ENCODE results near the gene OTUB2. TPM values are rescaled to one million over a fixed set of nuclear protein-coding genes. Genes with fewer than 3 reads are reported as not detected.

Gene OTUB2
- total RNA-seq, 2 experiments from 2014 or later: 0.25 to 0.29 TPM

- Mint-ChIP-seq H3K36me3 (ENCODE audit: low read depth) (peaks cover 22% of the 10 kb centered on the region), H3K27me3 (no peaks in the 10 kb centered on the region), H3K4me3 (no peak overlapping the region), H3K27ac (no peak overlapping the region), H3K9me3 (no peaks in the 10 kb centered on the region), H3K4me1 (ENCODE audit: low read depth) (no peaks in the 10 kb centered on the region)
- CTCF ChIA-PET: interaction anchor here (1.3 to 1.6 kb wide), 3 partner anchors 8 to 92 kb away, joined by 3 to 12 read pairs (median 3); no protein-coding TSS in a partner anchor
- no peak for TF ChIP-seq CTCF (IDR thresholded peaks at IDR 0.05)
- DNase-seq (no peak), ATAC-seq (no peak)
- intact Hi-C loops (cut with micrococcal nuclease): no loop called here
- POLR2A ChIA-PET: interaction anchor here (0.8 to 1.6 kb wide), 5 partner anchors 8 to 24 kb away, joined by 3 to 5 read pairs (median 3); no protein-coding TSS in a partner anchor
Observed at GRCh38 chr14:94044476-94045091, 18.4 kb downstream of the OTUB2 start.

- CTCF ChIA-PET: interaction anchor here (1.3 to 1.6 kb wide), 3 partner anchors 9 to 91 kb away, joined by 3 to 12 read pairs (median 3); no protein-coding TSS in a partner anchor
- H3K4me3 Mint-ChIP-seq: no peak overlapping the region
- H3K27me3 Mint-ChIP-seq: no peaks in the 10 kb centered on the region
- H3K4me1 Mint-ChIP-seq (ENCODE audit: low read depth): no peaks in the 10 kb centered on the region
- H3K27ac Mint-ChIP-seq: no peak overlapping the region
- H3K36me3 Mint-ChIP-seq (ENCODE audit: low read depth): peaks cover 25% of the 10 kb centered on the region
- POLR2A ChIA-PET: interaction anchor here (0.5 to 1.6 kb wide), 5 partner anchors 9 to 24 kb away, joined by 3 read pairs; no protein-coding TSS in a partner anchor
- no peak for DNase-seq
- TF ChIP-seq CTCF (IDR thresholded peaks at IDR 0.05): no peak
- H3K9me3 Mint-ChIP-seq: no peaks in the 10 kb centered on the region
- no peak for ATAC-seq
- intact Hi-C loops (cut with micrococcal nuclease): no loop called here
Observed at GRCh38 chr14:94045101-94045500, 19.0 kb downstream of the OTUB2 start.

GRCh38 chr14:94045563-94046345 is 19.6 kb downstream of the OTUB2 start:
- no peak for TF ChIP-seq CTCF (IDR thresholded peaks at IDR 0.05)
- Mint-ChIP-seq H3K4me1 (ENCODE audit: low read depth) (no peaks in the 10 kb centered on the region), H3K9me3 (no peaks in the 10 kb centered on the region), H3K4me3 (no peak overlapping the region), H3K27me3 (no peaks in the 10 kb centered on the region), H3K36me3 (ENCODE audit: low read depth) (peaks cover 31% of the 10 kb centered on the region), H3K27ac (no peak overlapping the region)
- ATAC-seq (no peak), DNase-seq (no peak)
- intact Hi-C loops (cut with micrococcal nuclease): no loop called here
- CTCF ChIA-PET: interaction anchor here (0.8 to 5.0 kb wide), 5 partner anchors 10 to 106 kb away, joined by 3 to 22 read pairs (median 3); no protein-coding TSS in a partner anchor
- POLR2A ChIA-PET: interaction anchor here (0.5 to 2.4 kb wide), 5 partner anchors 11 to 36 kb away, joined by 3 to 9 read pairs (median 3); partner anchors contain the start of genes DDX24 and IFI27L1

- TF ChIP-seq CTCF (IDR thresholded peaks at IDR 0.05): no peak
- no peaks in the 10 kb centered on the region for H3K27me3 Mint-ChIP-seq
Observed at GRCh38 chr14:94046696-94047250, 20.6 kb downstream of the OTUB2 start.

More at GRCh38 chr14:94046696-94047250, 20.6 kb downstream of the OTUB2 start:
- intact Hi-C loops (cut with micrococcal nuclease): no loop called here
- no peak overlapping the region for H3K4me3 Mint-ChIP-seq
- no peaks in the 10 kb centered on the region for H3K9me3 Mint-ChIP-seq
- H3K4me1 Mint-ChIP-seq (ENCODE audit: low read depth): no peaks in the 10 kb centered on the region
- no peak overlapping the region for H3K27ac Mint-ChIP-seq
- peaks cover 41% of the 10 kb centered on the region for H3K36me3 Mint-ChIP-seq (ENCODE audit: low read depth)
- DNase-seq (no peak), ATAC-seq (no peak)
- CTCF ChIA-PET: interaction anchor here (0.8 to 5.0 kb wide), 3 partner anchors 11 to 107 kb away, joined by 3 to 22 read pairs (median 9); no protein-coding TSS in a partner anchor
- POLR2A ChIA-PET: interaction anchor here (0.6 to 2.4 kb wide), 2 partner anchors 12 to 35 kb away, joined by 4 to 9 read pairs; partner anchors contain the start of genes DDX24 and IFI27L1
